Measurements from ENCODE around the gene CBX7.

- TF ChIP-seq CTCF (IDR thresholded peaks at IDR 0.05; ENCODE audit: extremely low read depth in 1 of 2, insufficient read depth in 1 of 2, low read depth in 1 of 2, low read length in 2 of 2): no peak
- no peak for TF ChIP-seq POLR2AphosphoS5 (IDR thresholded peaks at IDR 0.05; ENCODE audit: insufficient read depth, low read depth, low read length)
- TF ChIP-seq GATA2 (IDR thresholded peaks at IDR 0.05; ENCODE audit: insufficient read depth, insufficient read length, low read depth, low read length): no peak
- TF ChIP-seq POLR2A (IDR thresholded peaks at IDR 0.05; ENCODE audit: low read depth, low read length): no peak
- no peak for TF ChIP-seq FOS (IDR thresholded peaks at IDR 0.05; ENCODE audit: borderline replicate concordance, insufficient read depth, low read length)
Observed at GRCh38 chr22:39097098-39098020, 55.1 kb downstream of the CBX7 start, which contains the start of gene APOBEC3H.

Data from endothelial cell of umbilical vein (primary cell).